SU-DHL-6 (cell line): ENCODE data around the gene EXOC3L4.

Experiments
- H2AFZ ChIP-seq: fragments of 200-600 bp; sonication (generic); 2 replicates; pipeline ENCODE4 v1.6.1; 2014; ENCODE audit warnings: low read depth, mild to moderate bottlenecking, moderate library complexity, mixed read lengths, antibody characterized with exemption, low read length; ENCODE audit not compliant: severe bottlenecking
- H3F3A ChIP-seq: fragments of 200-600 bp; shearing (Covaris generic); 2 replicates; pipeline ENCODE4 v1.6.0; 2016; ENCODE audit warnings: antibody characterized with exemption, mild to moderate bottlenecking; ENCODE audit not compliant: insufficient read depth
- H3K27ac ChIP-seq: fragments of 200-600 bp; sonication (generic); 2 replicates; pipeline ENCODE4 v1.5.1; 2016; ENCODE audit warnings: low read depth, mild to moderate bottlenecking, low read length, moderate library complexity, mixed read lengths
- H3K27me3 ChIP-seq: fragments of 200-600 bp; sonication (generic), shearing (Covaris generic); 2 replicates; pipeline ENCODE4 v1.6.0; 2014; ENCODE audit warnings: mild to moderate bottlenecking, low read length
- H3K36me3 ChIP-seq: fragments of 200-600 bp; sonication (generic); 2 replicates; pipeline ENCODE4 v1.6.1; 2014; ENCODE audit warnings: mild to moderate bottlenecking, low read length, mixed read lengths
- H3K4me2 ChIP-seq: fragments of 300-600, 200-600 bp; shearing (Covaris generic), sonication (generic); 2 replicates; pipeline ENCODE4 v1.6.0; 2014; ENCODE audit warnings: low read length, low read depth, mild to moderate bottlenecking; ENCODE audit not compliant: poor library complexity, severe bottlenecking
- H3K4me3 ChIP-seq: fragments of 200-600 bp; sonication (generic); 2 replicates; pipeline ENCODE4 v1.5.1; 2014; ENCODE audit warnings: antibody characterized with exemption, low read length, mild to moderate bottlenecking, mixed read lengths; ENCODE audit not compliant: insufficient read depth, poor library complexity, severe bottlenecking
- H3K79me2 ChIP-seq: fragments of 200-600 bp; sonication (generic); 2 replicates; pipeline ENCODE4 v1.6.1; 2014; ENCODE audit warnings: mild to moderate bottlenecking, low read length, moderate library complexity; ENCODE audit not compliant: insufficient read depth
- H3K9ac ChIP-seq: fragments of 200-600 bp; sonication (generic); 2 replicates; pipeline ENCODE4 v1.7.0; 2014; ENCODE audit warnings: mild to moderate bottlenecking, low read length
- H3K9me2 ChIP-seq: fragments of 200-600 bp; sonication (generic); replicated peaks from 2 replicates; pipeline ENCODE4 v1.6.1; 2014; ENCODE audit warnings: low read length; ENCODE audit not compliant: insufficient read depth
- H3K9me3 ChIP-seq: fragments of 200-600 bp; sonication (generic); 2 replicates; pipeline ENCODE4 v1.6.1; 2014; ENCODE audit warnings: low read length, mixed read lengths; ENCODE audit not compliant: insufficient read depth
- H4K20me1 ChIP-seq: fragments of 200-600 bp; sonication (generic); 2 replicates; pipeline ENCODE4 v1.6.1; 2014; ENCODE audit warnings: low read depth, mild to moderate bottlenecking, antibody characterized with exemption, low read length, moderate library complexity, mixed read lengths
- CTCF ChIP-seq: fragments of 200-600 bp; sonication (generic); IDR thresholded peaks from one replicate; pipeline ENCODE4 v1.5.1; 2017; ENCODE audit warnings: antibody characterized with exemption, mild to moderate bottlenecking, low read length, moderate library complexity; ENCODE audit not compliant: insufficient read depth, poor library complexity, severe bottlenecking
- EZH2phosphoT487 ChIP-seq: fragments of 200-600 bp; sonication (generic), shearing (Covaris generic); conservative IDR thresholded peaks from 2 replicates; pipeline ENCODE4 v1.6.1; 2018; ENCODE audit warnings: mild to moderate bottlenecking, antibody characterized with exemption, low read length, moderate library complexity, mixed read lengths

Gene EXOC3L4

GRCh38 chr14:103073367-103073875 is 21.1 kb upstream of the EXOC3L4 start:
- no peak overlapping the region for H3K27ac ChIP-seq
- H3K36me3 ChIP-seq, result no peaks in the 10 kb centered on the region
- no peak overlapping the region for H2AFZ ChIP-seq
- no peak overlapping the region for H3K9ac ChIP-seq
- H4K20me1 ChIP-seq, result no peaks in the 10 kb centered on the region
- no peaks in the 10 kb centered on the region for H3K9me2 ChIP-seq
- H3K27me3 ChIP-seq, result no peaks in the 10 kb centered on the region
- no peak overlapping the region for H3K4me3 ChIP-seq
- H3F3A ChIP-seq, result no peaks in the 10 kb centered on the region
- no peaks in the 10 kb centered on the region for H3K9me3 ChIP-seq
- no peak overlapping the region for H3K4me2 ChIP-seq
- TF ChIP-seq EZH2phosphoT487 (no peak), CTCF (no peak)
- no peaks in the 10 kb centered on the region for H3K79me2 ChIP-seq

- H3F3A ChIP-seq, result no peaks in the 10 kb centered on the region
- no peaks in the 10 kb centered on the region for H3K27me3 ChIP-seq
- TF ChIP-seq EZH2phosphoT487 (no peak), CTCF (no peak)
- no peaks in the 10 kb centered on the region for H4K20me1 ChIP-seq
- no peak overlapping the region for H3K27ac ChIP-seq
- H3K36me3 ChIP-seq, result no peaks in the 10 kb centered on the region
- no peak overlapping the region for H2AFZ ChIP-seq
- H3K9me2 ChIP-seq, result no peaks in the 10 kb centered on the region
- H3K9ac ChIP-seq, result no peak overlapping the region
- no peak overlapping the region for H3K4me2 ChIP-seq
- no peaks in the 10 kb centered on the region for H3K79me2 ChIP-seq
- no peak overlapping the region for H3K4me3 ChIP-seq
- H3K9me3 ChIP-seq, result no peaks in the 10 kb centered on the region
These were observed 20.4 kb upstream of the EXOC3L4 start for GRCh38 chr14:103073876-103074728.

- no peak overlapping the region for H3K9ac ChIP-seq
- peak overlapping the region; percentile 15 for H3K4me3 ChIP-seq
These were observed 19.7 kb upstream of the EXOC3L4 start for GRCh38 chr14:103074729-103075367.

More at GRCh38 chr14:103074729-103075367, 19.7 kb upstream of the EXOC3L4 start:
- Histone ChIP-seq H3K4me2 (peak overlapping the region; percentile 44), H3F3A (no peaks in the 10 kb centered on the region), H3K9me2 (no peaks in the 10 kb centered on the region), H3K27ac (no peak overlapping the region), H3K36me3 (no peaks in the 10 kb centered on the region), H4K20me1 (no peaks in the 10 kb centered on the region), H3K79me2 (no peaks in the 10 kb centered on the region), H3K27me3 (no peaks in the 10 kb centered on the region), H2AFZ (no peak overlapping the region), H3K9me3 (no peaks in the 10 kb centered on the region)
- TF ChIP-seq CTCF (no peak), EZH2phosphoT487 (no peak)
